Astrocyte of the spinal cord (primary cell): ENCODE results near the gene SETD4.

Experiments
- DNase-seq: peaks from one replicate; pipeline ENCODE4 v3.0.0; 2011; ENCODE audit warnings: low read depth, low spot score
- H3K4me3 ChIP-seq: 2 replicates; pipeline ENCODE4 v1.5.1; 2011; ENCODE audit warnings: low read depth, mild to moderate bottlenecking, low read length, moderate library complexity
- CTCF ChIP-seq: IDR thresholded peaks from 2 replicates; pipeline ENCODE4 v1.5.1; 2012; ENCODE audit warnings: low read depth, mild to moderate bottlenecking, low read length, inconsistent platforms
- in situ Hi-C: cut with HindIII; loops from 2 replicates; pipeline ENCODE4 v1.10.0; 2017; ENCODE audit warnings: low sequenced_read_pairs

The SETD4 gene

DNA sequence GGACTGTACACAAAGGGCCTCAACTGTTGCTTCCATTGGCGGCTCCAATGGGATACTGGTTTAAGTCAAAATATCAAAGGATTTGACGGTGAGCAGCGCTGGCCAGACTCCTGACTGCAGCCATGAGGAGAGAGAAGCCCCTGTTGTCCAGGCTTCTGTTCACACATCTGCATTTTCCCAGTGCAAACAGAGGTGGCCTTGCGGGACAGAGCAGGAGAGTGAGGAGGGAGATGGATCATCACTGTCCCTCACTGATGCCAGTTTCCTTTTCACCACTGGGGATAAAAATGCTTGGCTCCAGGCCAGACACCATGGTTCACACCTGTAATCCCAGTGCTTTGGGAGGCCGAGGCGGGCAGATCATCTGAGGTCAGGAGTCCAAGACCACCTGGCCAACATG lies 69.2 kb downstream of the SETD4 start:
- in situ Hi-C loops = no loop called here
- no peak for TF ChIP-seq CTCF
- H3K4me3 ChIP-seq = no peak overlapping the region
- no peak for DNase-seq

DNA sequence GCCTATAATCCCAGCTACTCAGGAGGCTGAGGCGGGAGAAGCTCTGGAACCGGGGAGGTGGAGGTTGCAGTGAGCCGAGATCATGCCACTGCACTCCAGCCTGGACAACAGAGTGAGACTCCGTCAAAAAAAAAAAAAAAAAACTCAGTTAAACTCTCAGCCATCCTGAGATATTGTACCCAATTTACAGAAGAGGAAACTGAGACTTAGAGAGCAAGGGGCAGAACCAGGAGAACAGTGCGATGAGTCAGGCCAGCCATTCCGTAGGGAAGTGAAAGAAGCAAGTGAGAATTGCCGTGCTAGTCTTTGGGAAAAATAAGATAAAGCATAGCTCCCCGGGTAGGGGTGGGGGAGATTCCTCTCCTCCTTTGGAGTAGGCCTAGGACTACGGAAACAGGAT lies 69.7 kb downstream of the SETD4 start:
- DNase-seq = no peak
- H3K4me3 ChIP-seq = no peak overlapping the region
- in situ Hi-C loops = no loop called here
- TF ChIP-seq CTCF = no peak

- DNase-seq = peak; percentile 15
- no peak overlapping the region for H3K4me3 ChIP-seq
- in situ Hi-C loops = no loop called here
- TF ChIP-seq CTCF = no peak
Measured at GRCh38 chr21:35989138-35989735, 71.1 kb downstream of the SETD4 start.

GRCh38 chr21:35988416-35989137 lies 71.7 kb downstream of the SETD4 start:
- in situ Hi-C loops = no loop called here
- no peak overlapping the region for H3K4me3 ChIP-seq
- no peak for TF ChIP-seq CTCF
- DNase-seq = no peak

DNA sequence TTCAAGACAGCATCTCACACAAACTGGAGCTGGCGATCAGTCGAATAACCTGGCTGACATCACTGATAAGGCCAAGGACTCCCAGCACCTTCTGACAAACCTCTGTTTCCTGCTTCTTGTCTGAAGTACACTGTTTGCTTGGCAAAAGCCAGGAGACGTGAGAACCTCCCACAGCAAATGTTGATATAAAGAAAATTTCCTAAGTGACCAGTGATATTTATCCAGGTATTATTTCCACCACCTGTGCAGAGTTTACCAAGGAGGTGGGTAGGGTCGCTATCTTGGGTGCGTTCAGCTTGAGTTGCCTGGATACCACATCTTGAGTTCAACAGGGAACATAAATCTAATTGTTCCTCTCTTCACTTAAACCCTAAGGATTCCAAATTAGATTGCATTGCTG lies 72.9 kb downstream of the SETD4 start:
- no peak overlapping the region for H3K4me3 ChIP-seq
- TF ChIP-seq CTCF = no peak
- in situ Hi-C loops = no loop called here
- DNase-seq = no peak

- no peak overlapping the region for H3K4me3 ChIP-seq
- DNase-seq = no peak
- in situ Hi-C loops = no loop called here
- TF ChIP-seq CTCF = no peak
Measured at GRCh38 chr21:35984654-35985361, 75.5 kb downstream of the SETD4 start.
